WTC11 (cell line): ENCODE results near the gene NEDD4L. TPM values are rescaled to one million over a fixed set of nuclear protein-coding genes. Genes with fewer than 3 reads are reported as not detected.

Source experiments
- ATAC-seq: fragments of 200-7000 bp; cut with Tn5 transposase; 2 replicates; pipeline ENCODE4 v1.10.0; 2021; ENCODE audit warnings: mild to moderate bottlenecking, moderate library complexity
- CTCF ChIA-PET: fragments of 300-600 bp; sonication (Branson Sonifier 250); formaldehyde crosslinking; loops from one replicate; lab custom pipeline; 2021; ENCODE audit warnings: antibody characterized with exemption; lab: Charles Lee
- POLR2A ChIA-PET: fragments of 350-600 bp; sonication (Branson Sonifier 250); formaldehyde crosslinking; loops from one replicate; lab custom pipeline; 2021; ENCODE audit warnings: antibody characterized with exemption; lab: Charles Lee
- DNase-seq: peaks from one replicate; pipeline ENCODE4 v3.0.0; 2021; ENCODE audit warnings: low spot score
- H3K27ac Mint-ChIP-seq: 2 replicates; pipeline ENCODE4 v1.8.0; 2021; ENCODE audit warnings: mixed read lengths
- H3K27me3 Mint-ChIP-seq: 2 replicates; pipeline ENCODE4 v1.8.0; 2021; ENCODE audit warnings: low read depth, mild to moderate bottlenecking, moderate library complexity, mixed read lengths
- H3K36me3 Mint-ChIP-seq: 2 replicates; pipeline ENCODE4 v1.8.0; 2021; ENCODE audit warnings: mixed read lengths
- H3K4me1 Mint-ChIP-seq: 2 replicates; pipeline ENCODE4 v1.8.0; 2022; ENCODE audit warnings: mixed read lengths
- H3K4me3 Mint-ChIP-seq: 2 replicates; pipeline ENCODE4 v1.8.0; 2021; ENCODE audit warnings: mild to moderate bottlenecking, moderate library complexity, mixed read lengths
- H3K9me3 Mint-ChIP-seq: 2 replicates; pipeline ENCODE4 v1.8.0; 2021; ENCODE audit warnings: mixed read lengths
- EMX1 ChIP-seq: fragments of 250-450 bp; sonication (Bioruptor Pico); IDR thresholded peaks from 2 replicates; pipeline ENCODE4 v1.8.0; 2021; ENCODE audit warnings: mild to moderate bottlenecking
- ESRRA ChIP-seq: sonication (generic); formaldehyde crosslinking; IDR thresholded peaks from 2 replicates; pipeline ENCODE4 v1.8.1; 2022; ENCODE audit warnings: mild to moderate bottlenecking, missing genetic modification reagents, borderline replicate concordance
- MYBL2 ChIP-seq: sonication (generic); formaldehyde crosslinking; IDR thresholded peaks from 2 replicates; pipeline ENCODE4 v1.8.1; 2023; ENCODE audit warnings: mild to moderate bottlenecking, moderate library complexity, missing genetic modification reagents
- NFYB ChIP-seq: sonication (generic); formaldehyde crosslinking; conservative IDR thresholded peaks from 2 replicates; pipeline ENCODE4 v1.8.0; 2022; ENCODE audit warnings: low read depth, missing genetic modification reagents
- SMAD4 ChIP-seq: sonication (generic); formaldehyde crosslinking; IDR thresholded peaks from 2 replicates; pipeline ENCODE4 v1.8.0; 2022; ENCODE audit warnings: mild to moderate bottlenecking, missing genetic modification reagents
- STAT6 ChIP-seq: sonication (generic); formaldehyde crosslinking; conservative IDR thresholded peaks from 2 replicates; pipeline ENCODE4 v1.8.1; 2023; ENCODE audit warnings: mild to moderate bottlenecking, low read depth, missing genetic modification reagents, moderate library complexity
- ZBTB43 ChIP-seq: sonication (generic); formaldehyde crosslinking; IDR thresholded peaks from 2 replicates; pipeline ENCODE4 v1.8.1; 2023; ENCODE audit warnings: mild to moderate bottlenecking, missing genetic modification reagents
- ZNF138 ChIP-seq: sonication (generic); formaldehyde crosslinking; conservative IDR thresholded peaks from 2 replicates; pipeline ENCODE4 v1.8.1; 2022; ENCODE audit warnings: mild to moderate bottlenecking, moderate library complexity, missing genetic modification reagents
- ZNF396 ChIP-seq: fragments of 250-450 bp; sonication (Bioruptor Pico); IDR thresholded peaks from 2 replicates; pipeline ENCODE4 v1.8.0; 2021; ENCODE audit warnings: mild to moderate bottlenecking, moderate library complexity, borderline replicate concordance
- ZNF416 ChIP-seq: fragments of 250-450 bp; sonication (Bioruptor Pico); IDR thresholded peaks from 2 replicates; pipeline ENCODE4 v1.9.0; 2021; ENCODE audit warnings: mild to moderate bottlenecking, inconsistent platforms
- ZNF423 ChIP-seq: fragments of 250-450 bp; sonication (Bioruptor Pico); IDR thresholded peaks from 2 replicates; pipeline ENCODE4 v2.1.2; 2022; ENCODE audit warnings: mild to moderate bottlenecking, moderate library complexity
- ZNF425 ChIP-seq: fragments of 250-450 bp; sonication (Bioruptor Pico); conservative IDR thresholded peaks from 2 replicates; pipeline ENCODE4 v1.9.0; 2021; ENCODE audit warnings: mild to moderate bottlenecking
- ZNF671 ChIP-seq: fragments of 250-450 bp; sonication (Bioruptor Pico); IDR thresholded peaks from 2 replicates; pipeline ENCODE4 v1.8.0; 2021; ENCODE audit warnings: mild to moderate bottlenecking
- total RNA-seq: library from RNA; stranded (reverse); gene quantifications from 3 replicates; pipeline ENCODE4 v1.2.3, GENCODE V29; 2021
- TF ChIP-seq, protein P1 (sequence below): sonication (generic); formaldehyde crosslinking; conservative IDR thresholded peaks from 2 replicates; pipeline ENCODE4 v1.8.1; 2022; ENCODE audit warnings: mild to moderate bottlenecking, missing genetic modification reagents
- TF ChIP-seq, protein P2 (sequence below): sonication (generic); formaldehyde crosslinking; IDR thresholded peaks from 2 replicates; pipeline ENCODE4 v1.8.1; 2022; ENCODE audit warnings: mild to moderate bottlenecking, moderate library complexity, missing genetic modification reagents
- TF ChIP-seq, protein P3 (sequence below): sonication (generic); formaldehyde crosslinking; IDR thresholded peaks from 2 replicates; pipeline ENCODE4 v1.8.0; 2022; ENCODE audit warnings: missing genetic modification reagents

The NEDD4L gene
- total RNA-seq, 1 experiment from 2014 or later, result 88.0 TPM

- TF ChIP-seq STAT6, result no peak
- TF ChIP-seq ZNF671, result no peak
- no peak for TF ChIP-seq ZNF423
- TF ChIP-seq ZNF425 (CRISPR knock-in tag), result no peak
- TF ChIP-seq, protein P1, sequence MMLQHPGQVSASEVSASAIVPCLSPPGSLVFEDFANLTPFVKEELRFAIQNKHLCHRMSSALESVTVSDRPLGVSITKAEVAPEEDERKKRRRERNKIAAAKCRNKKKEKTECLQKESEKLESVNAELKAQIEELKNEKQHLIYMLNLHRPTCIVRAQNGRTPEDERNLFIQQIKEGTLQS, result no peak
- no peak for TF ChIP-seq NFYB (CRISPR knock-in tag)
- no peak for TF ChIP-seq MYBL2 (CRISPR knock-in tag)
- TF ChIP-seq EMX1 (CRISPR knock-in tag), result no peak
- TF ChIP-seq ZNF396 (CRISPR knock-in tag), result no peak
- no peak for TF ChIP-seq ESRRA (CRISPR knock-in tag)
- TF ChIP-seq, protein P2, sequence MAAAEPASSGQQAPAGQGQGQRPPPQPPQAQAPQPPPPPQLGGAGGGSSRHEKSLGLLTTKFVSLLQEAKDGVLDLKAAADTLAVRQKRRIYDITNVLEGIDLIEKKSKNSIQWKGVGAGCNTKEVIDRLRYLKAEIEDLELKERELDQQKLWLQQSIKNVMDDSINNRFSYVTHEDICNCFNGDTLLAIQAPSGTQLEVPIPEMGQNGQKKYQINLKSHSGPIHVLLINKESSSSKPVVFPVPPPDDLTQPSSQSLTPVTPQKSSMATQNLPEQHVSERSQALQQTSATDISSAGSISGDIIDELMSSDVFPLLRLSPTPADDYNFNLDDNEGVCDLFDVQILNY (CRISPR knock-in tag), result no peak
- TF ChIP-seq ZNF138 (CRISPR knock-in tag), result no peak
- TF ChIP-seq SMAD4 (CRISPR knock-in tag), result no peak
- TF ChIP-seq, protein P3, sequence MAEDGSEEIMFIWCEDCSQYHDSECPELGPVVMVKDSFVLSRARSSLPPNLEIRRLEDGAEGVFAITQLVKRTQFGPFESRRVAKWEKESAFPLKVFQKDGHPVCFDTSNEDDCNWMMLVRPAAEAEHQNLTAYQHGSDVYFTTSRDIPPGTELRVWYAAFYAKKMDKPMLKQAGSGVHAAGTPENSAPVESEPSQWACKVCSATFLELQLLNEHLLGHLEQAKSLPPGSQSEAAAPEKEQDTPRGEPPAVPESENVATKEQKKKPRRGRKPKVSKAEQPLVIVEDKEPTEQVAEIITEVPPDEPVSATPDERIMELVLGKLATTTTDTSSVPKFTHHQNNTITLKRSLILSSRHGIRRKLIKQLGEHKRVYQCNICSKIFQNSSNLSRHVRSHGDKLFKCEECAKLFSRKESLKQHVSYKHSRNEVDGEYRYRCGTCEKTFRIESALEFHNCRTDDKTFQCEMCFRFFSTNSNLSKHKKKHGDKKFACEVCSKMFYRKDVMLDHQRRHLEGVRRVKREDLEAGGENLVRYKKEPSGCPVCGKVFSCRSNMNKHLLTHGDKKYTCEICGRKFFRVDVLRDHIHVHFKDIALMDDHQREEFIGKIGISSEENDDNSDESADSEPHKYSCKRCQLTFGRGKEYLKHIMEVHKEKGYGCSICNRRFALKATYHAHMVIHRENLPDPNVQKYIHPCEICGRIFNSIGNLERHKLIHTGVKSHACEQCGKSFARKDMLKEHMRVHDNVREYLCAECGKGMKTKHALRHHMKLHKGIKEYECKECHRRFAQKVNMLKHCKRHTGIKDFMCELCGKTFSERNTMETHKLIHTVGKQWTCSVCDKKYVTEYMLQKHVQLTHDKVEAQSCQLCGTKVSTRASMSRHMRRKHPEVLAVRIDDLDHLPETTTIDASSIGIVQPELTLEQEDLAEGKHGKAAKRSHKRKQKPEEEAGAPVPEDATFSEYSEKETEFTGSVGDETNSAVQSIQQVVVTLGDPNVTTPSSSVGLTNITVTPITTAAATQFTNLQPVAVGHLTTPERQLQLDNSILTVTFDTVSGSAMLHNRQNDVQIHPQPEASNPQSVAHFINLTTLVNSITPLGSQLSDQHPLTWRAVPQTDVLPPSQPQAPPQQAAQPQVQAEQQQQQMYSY (CRISPR knock-in tag), result no peak
- no peak for TF ChIP-seq ZBTB43 (CRISPR knock-in tag)
- TF ChIP-seq ZNF416 (CRISPR knock-in tag), result no peak
- DNase-seq (no peak), ATAC-seq (no peak)
- CTCF ChIA-PET, result interaction anchor here (0.7 kb wide), 1 partner anchor 11 kb away, joined by 3 read pairs; the partner anchor contains the start of gene NEDD4L
- Mint-ChIP-seq H3K9me3 (no peaks in the 10 kb centered on the region), H3K27ac (no peak overlapping the region), H3K4me1 (no peaks in the 10 kb centered on the region), H3K4me3 (no peak overlapping the region), H3K27me3 (no peaks in the 10 kb centered on the region), H3K36me3 (no peaks in the 10 kb centered on the region)
- POLR2A ChIA-PET, result no interaction called here
Measured at GRCh38 chr18:58032233-58032632, 11.8 kb upstream of the NEDD4L start.
